OCI-LY3 (cell line): Measurements from ENCODE around the gene HERC4.

ENCODE experiments used
- EZH2phosphoT487 ChIP-seq: fragments of 200-600 bp; shearing (Covaris generic); IDR thresholded peaks from 2 replicates; pipeline ENCODE4 v1.6.1; 2018; ENCODE audit warnings: antibody characterized with exemption, mixed run types, low read depth
- TF ChIP-seq, protein P1 (sequence below): fragments of 200-600, 300-600 bp; sonication (generic); IDR thresholded peaks from 2 replicates; pipeline ENCODE4 v1.5.1; 2014; ENCODE audit warnings: antibody characterized with exemption, low read length, low read depth

DNA sequence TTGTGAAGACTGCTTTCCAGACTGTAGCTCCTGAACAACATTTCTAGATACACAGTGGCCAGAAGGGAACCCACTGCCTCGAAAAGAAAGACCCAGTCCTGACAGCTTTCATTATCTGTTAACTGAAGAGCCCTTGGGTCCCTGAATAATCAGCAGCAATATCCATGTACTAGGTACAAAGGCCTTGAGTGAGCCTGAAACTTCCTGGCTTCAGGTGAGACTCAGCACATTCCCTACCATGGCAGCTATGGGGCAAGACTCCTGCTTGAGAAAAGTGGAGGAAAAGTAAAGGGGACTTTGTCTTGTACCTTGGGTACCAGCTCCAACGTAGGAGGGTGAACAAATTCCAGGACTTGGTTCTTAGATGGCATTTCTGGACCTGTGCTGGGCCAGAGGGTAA is 97.8 kb downstream of the HERC4 start:
- no peak for TF ChIP-seq EZH2phosphoT487
- TF ChIP-seq, protein P1, sequence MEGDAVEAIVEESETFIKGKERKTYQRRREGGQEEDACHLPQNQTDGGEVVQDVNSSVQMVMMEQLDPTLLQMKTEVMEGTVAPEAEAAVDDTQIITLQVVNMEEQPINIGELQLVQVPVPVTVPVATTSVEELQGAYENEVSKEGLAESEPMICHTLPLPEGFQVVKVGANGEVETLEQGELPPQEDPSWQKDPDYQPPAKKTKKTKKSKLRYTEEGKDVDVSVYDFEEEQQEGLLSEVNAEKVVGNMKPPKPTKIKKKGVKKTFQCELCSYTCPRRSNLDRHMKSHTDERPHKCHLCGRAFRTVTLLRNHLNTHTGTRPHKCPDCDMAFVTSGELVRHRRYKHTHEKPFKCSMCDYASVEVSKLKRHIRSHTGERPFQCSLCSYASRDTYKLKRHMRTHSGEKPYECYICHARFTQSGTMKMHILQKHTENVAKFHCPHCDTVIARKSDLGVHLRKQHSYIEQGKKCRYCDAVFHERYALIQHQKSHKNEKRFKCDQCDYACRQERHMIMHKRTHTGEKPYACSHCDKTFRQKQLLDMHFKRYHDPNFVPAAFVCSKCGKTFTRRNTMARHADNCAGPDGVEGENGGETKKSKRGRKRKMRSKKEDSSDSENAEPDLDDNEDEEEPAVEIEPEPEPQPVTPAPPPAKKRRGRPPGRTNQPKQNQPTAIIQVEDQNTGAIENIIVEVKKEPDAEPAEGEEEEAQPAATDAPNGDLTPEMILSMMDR: no peak
